ENCODE results near the gene KIF4A. TPM values are rescaled to one million over a fixed set of nuclear protein-coding genes. Genes with fewer than 3 reads are reported as not detected.
A peak's percentile ranks its signal among the peaks of the same experiment; 100 is the strongest.
"Not testable (repeated sequence)": the region's sequence is repeated elsewhere in the genome, so short reads cannot be mapped to it uniquely, and the experiment has no call there.

Gene KIF4A
- total and polyA plus RNA-seq, 2 of the 4 experiments (the other 2 are of a cell fraction), result 10.0 to 19.0 TPM

DNA sequence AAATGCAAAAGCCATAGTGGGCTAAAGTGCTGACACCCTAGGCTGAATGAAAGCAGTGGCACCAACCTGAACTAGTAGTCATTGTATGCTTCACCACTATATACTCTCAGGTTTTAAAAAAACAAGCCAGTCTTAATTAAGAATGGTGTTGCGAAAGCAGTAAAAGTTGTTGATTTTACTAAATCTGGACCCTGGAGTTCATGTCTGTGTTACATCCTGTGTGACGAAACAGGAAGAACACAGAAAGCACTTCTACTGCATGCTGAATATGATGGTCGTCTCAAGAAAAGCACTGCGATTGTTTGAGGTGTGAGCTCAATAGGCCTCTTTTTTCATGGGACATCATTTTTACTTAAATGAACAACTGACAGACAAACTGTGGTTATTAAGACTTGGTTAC, 109.0 kb downstream of the KIF4A start:
- Histone ChIP-seq H4K20me1 (ENCODE audit: insufficient read depth, low read length) (no peaks in the 10 kb centered on the region), H2BK20ac (ENCODE audit: low read depth, low read length) (no peak overlapping the region), H2BK5ac (ENCODE audit: low read depth, low read length, poor library complexity, severe bottlenecking) (peak overlapping the region; percentile 38), H3K9me3 (ENCODE audit: control insufficient read depth, insufficient read depth, low read length) (no peaks in the 10 kb centered on the region), H3K4me1 (ENCODE audit: control insufficient read depth, insufficient read depth, low read length) (no peaks in the 10 kb centered on the region), H3K27me3 (ENCODE audit: control insufficient read depth, insufficient read depth, low read length) (no peaks in the 10 kb centered on the region), H4K5ac (ENCODE audit: low read depth, low read length) (peak overlapping the region; percentile 72; the same call in 1 of the 2 replicates), H3K9me1 (ENCODE audit: insufficient read depth, low read length) (no peaks in the 10 kb centered on the region), H4K8ac (ENCODE audit: low read depth in 2 of 2, low read length in 2 of 2) (no peak overlapping the region), H3K4me3 (ENCODE audit: insufficient read depth, low read depth, low read length) (no peak overlapping the region), H3K36me3 (ENCODE audit: control insufficient read depth, insufficient read depth, low read length) (no peaks in the 10 kb centered on the region; the same call in 1 of the 2 replicates), H2BK120ac (ENCODE audit: low read depth, low read length) (peak overlapping the region; percentile 44; the same call in 1 of the 2 replicates), H3K18ac (ENCODE audit: low read depth, low read length) (0 out of 2 replicates have a peak overlapping the region, but pooled peaks have one; percentile 6), H2BK15ac (ENCODE audit: low read depth, low read length) (no peak overlapping the region), H3K79me1 (ENCODE audit: low read depth in 1 of 2, low read length in 2 of 2) (no peaks in the 10 kb centered on the region), H3K9ac (ENCODE audit: low read depth, low read length) (no peak overlapping the region), H2AFZ (replicated peaks; ENCODE audit: low read length, poor library complexity) (no peak overlapping the region), H3K4ac (ENCODE audit: low read depth, low read length) (no peak overlapping the region), H3K23ac (ENCODE audit: low read depth, low read length) (no peak overlapping the region), H3K56ac (ENCODE audit: extremely low read depth, insufficient read depth, low read length) (no peak overlapping the region), H2AK9ac (replicated peaks; ENCODE audit: low read depth, low read length, poor library complexity) (no peak overlapping the region), H3K4me2 (ENCODE audit: low read depth, low read length) (peak overlapping the region; percentile 16; the same call in 1 of the 2 replicates), H3K14ac (replicated peaks; ENCODE audit: low read depth, low read length) (no peak overlapping the region), H2AK5ac (ENCODE audit: low read depth, low read length) (no peak overlapping the region), H4K91ac (ENCODE audit: insufficient read depth, low read depth, low read length) (no peak overlapping the region), H3K27ac (ENCODE audit: insufficient read depth, low read length) (no peak overlapping the region)
- ChIA-PET POLR2A (ENCODE audit: unreplicated experiment) (no interaction called here), CTCF (no interaction called here)
- TF ChIP-seq CHD1 (IDR thresholded peaks at IDR 0.05; ENCODE audit: low read depth, low read length) (no peak), CEBPB (IDR thresholded peaks at IDR 0.05; ENCODE audit: low read depth, low read length) (peak; percentile 47; the same call in 1 of the 2 replicates)
- WGBS, 2 experiments (ENCODE audit: extremely low coverage in 2 of 2, insufficient read length in 1 of 2), result 80% methylated on average over 1 of the region's 4 CpGs; no CpG with 5 or more reads in 1 of the 2 experiments
- no TSS peak for BruUV-seq (replicated peaks)
- in situ Hi-C loops (cut with MboI; ENCODE audit: low sequenced_read_pairs), result no loop called here
- dilution Hi-C loops (cut with HindIII; ENCODE audit: low sequenced_read_pairs, unreplicated experiment), result no loop called here
- no peak for ATAC-seq (ENCODE audit: low read depth)
- intact Hi-C loops (cut with micrococcal nuclease), result no loop called here
- DNase-seq, result peak; percentile 16

DNA sequence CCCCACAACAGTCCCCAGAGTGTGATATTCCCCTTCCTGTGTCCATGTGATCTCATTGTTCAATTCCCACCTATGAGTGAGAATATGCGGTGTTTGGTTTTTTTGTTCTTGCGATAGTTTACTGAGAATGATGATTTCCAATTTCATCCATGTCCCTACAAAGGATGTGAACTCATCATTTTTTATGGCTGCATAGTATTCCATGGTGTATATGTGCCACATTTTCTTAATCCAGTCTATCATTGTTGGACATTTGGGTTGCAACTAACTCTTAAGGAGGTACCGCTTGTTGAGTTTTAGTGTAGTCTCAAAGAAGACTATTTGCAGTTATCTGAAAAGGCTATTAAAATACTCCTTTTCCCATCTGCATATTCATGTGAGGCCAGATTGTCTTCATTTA, 110.3 kb downstream of the KIF4A start:
- H3K27me3 ChIP-seq (ENCODE audit: control insufficient read depth, insufficient read depth, low read length); DNase-seq; H3K36me3 ChIP-seq (ENCODE audit: control insufficient read depth, insufficient read depth, low read length); POLR2A ChIA-PET (ENCODE audit: unreplicated experiment); H3K23ac ChIP-seq (ENCODE audit: low read depth, low read length); H2BK15ac ChIP-seq (ENCODE audit: low read depth, low read length); H3K4me1 ChIP-seq (ENCODE audit: control insufficient read depth, insufficient read depth, low read length); BruUV-seq (replicated peaks); H2AK9ac ChIP-seq (replicated peaks; ENCODE audit: low read depth, low read length, poor library complexity); CTCF ChIA-PET; H2BK5ac ChIP-seq (ENCODE audit: low read depth, low read length, poor library complexity, severe bottlenecking); H3K14ac ChIP-seq (replicated peaks; ENCODE audit: low read depth, low read length); intact Hi-C loops (cut with micrococcal nuclease); H3K4me2 ChIP-seq (ENCODE audit: low read depth, low read length); H3K4ac ChIP-seq (ENCODE audit: low read depth, low read length); H3K27ac ChIP-seq (ENCODE audit: insufficient read depth, low read length); H4K91ac ChIP-seq (ENCODE audit: insufficient read depth, low read depth, low read length); H4K5ac ChIP-seq (ENCODE audit: low read depth, low read length); dilution Hi-C loops (cut with HindIII; ENCODE audit: low sequenced_read_pairs, unreplicated experiment); H3K9me3 ChIP-seq (ENCODE audit: control insufficient read depth, insufficient read depth, low read length); H3K9me1 ChIP-seq (ENCODE audit: insufficient read depth, low read length); ATAC-seq (ENCODE audit: low read depth); H3K9ac ChIP-seq (ENCODE audit: low read depth, low read length); H2BK20ac ChIP-seq (ENCODE audit: low read depth, low read length); H3K56ac ChIP-seq (ENCODE audit: extremely low read depth, insufficient read depth, low read length); H3K18ac ChIP-seq (ENCODE audit: low read depth, low read length); in situ Hi-C loops (cut with MboI; ENCODE audit: low sequenced_read_pairs); H3K79me1 ChIP-seq (ENCODE audit: low read depth in 1 of 2, low read length in 2 of 2); H3K4me3 ChIP-seq (ENCODE audit: insufficient read depth, low read depth, low read length); H4K20me1 ChIP-seq (ENCODE audit: insufficient read depth, low read length); H4K8ac ChIP-seq (ENCODE audit: low read depth in 2 of 2, low read length in 2 of 2); H2AFZ ChIP-seq (replicated peaks; ENCODE audit: low read length, poor library complexity); H2BK120ac ChIP-seq (ENCODE audit: low read depth, low read length); H2AK5ac ChIP-seq (ENCODE audit: low read depth, low read length): not testable (repeated sequence)
- WGBS, 2 experiments (ENCODE audit: extremely low coverage in 2 of 2, insufficient read length in 1 of 2), result no CpG with 5 or more reads among the region's 3 CpGs
